Smooth muscle cell (in vitro differentiated cells): ENCODE results near the gene SLC9A9. TPM values are rescaled to one million over a fixed set of nuclear protein-coding genes. Genes with fewer than 3 reads are reported as not detected.

Experiments
- DNase-seq: peaks from one replicate; lab custom pipeline; 2025; ENCODE audit not compliant: unreplicated experiment; lab: John Stamatoyannopoulos, UW
- H2AFZ ChIP-seq: fragments of 200-600 bp; sonication (generic); 2 replicates; pipeline ENCODE4 v1.6.0; 2016; ENCODE audit warnings: antibody characterized with exemption, low read depth, mild to moderate bottlenecking
- H3F3A ChIP-seq: fragments of 200-600 bp; sonication (generic); 2 replicates; pipeline ENCODE4 v1.6.0; 2017; ENCODE audit warnings: antibody characterized with exemption, low read depth
- H3K27ac ChIP-seq: fragments of 200-600 bp; sonication (generic); 2 replicates; pipeline ENCODE4 v1.5.1; 2016; ENCODE audit warnings: low read depth, mild to moderate bottlenecking
- H3K27me3 ChIP-seq: fragments of 200-600 bp; sonication (generic); 2 replicates; pipeline ENCODE4 v1.6.1; 2016; ENCODE audit warnings: low read depth, mild to moderate bottlenecking
- H3K36me3 ChIP-seq: fragments of 200-600 bp; sonication (generic); 2 replicates; pipeline ENCODE4 v1.5.1; 2016; ENCODE audit warnings: low read depth
- H3K4me1 ChIP-seq: fragments of 200-600 bp; sonication (generic); 2 replicates; pipeline ENCODE4 v1.5.1; 2016; ENCODE audit warnings: low read depth
- H3K4me2 ChIP-seq: fragments of 200-600 bp; sonication (generic); 2 replicates; pipeline ENCODE4 v1.6.0; 2016; ENCODE audit warnings: mild to moderate bottlenecking
- H3K4me3 ChIP-seq: fragments of 200-600 bp; sonication (generic); 2 replicates; pipeline ENCODE4 v1.5.1; 2016; ENCODE audit warnings: mild to moderate bottlenecking
- H3K79me2 ChIP-seq: fragments of 200-600 bp; sonication (generic); 2 replicates; pipeline ENCODE4 v1.6.0; 2016; ENCODE audit warnings: low read depth, mild to moderate bottlenecking
- H3K9ac ChIP-seq: fragments of 200-600 bp; sonication (generic); 2 replicates; pipeline ENCODE4 v1.6.0; 2016; ENCODE audit warnings: low read depth
- H3K9me3 ChIP-seq: fragments of 200-600 bp; sonication (generic); replicated peaks from 2 replicates; pipeline ENCODE4 v1.5.1; 2016; ENCODE audit warnings: low read depth
- H4K20me1 ChIP-seq: fragments of 200-600 bp; sonication (generic); 2 replicates; pipeline ENCODE4 v1.6.0; 2016; ENCODE audit warnings: low read depth
- WGBS: methylation state at CpG from one replicate; pipeline ENCODE4 v1.1.7; 2016; ENCODE audit warnings: low lambda C conversion rate; 5-methylcytosine and 5-hydroxymethylcytosine counted together
- polyA plus RNA-seq: library from polyadenylated mRNA; unstranded; fragments of >200 nt; fragmentation: Nextera tagmentation; extraction: Ambion mirVana; gene quantifications from 2 replicates; pipeline ENCODE4 v1.2.1, GENCODE V29; 2016
- total RNA-seq: library from RNA; depleted of rRNA; stranded (reverse); fragments of >200 nt; gene quantifications from 2 replicates; pipeline ENCODE4 v1.2.3, GENCODE V29; 2014
- TF ChIP-seq, protein P1 (sequence below): fragments of 200-600 bp; sonication (generic); IDR thresholded peaks from 2 replicates; pipeline ENCODE4 v1.5.1; 2017; ENCODE audit warnings: borderline replicate concordance, mild to moderate bottlenecking, antibody characterized with exemption; ENCODE audit not compliant: insufficient read depth, poor library complexity, severe bottlenecking

SLC9A9 gene
- total and polyA plus RNA-seq, 2 experiments from 2014 or later, result 4.0 to 8.9 TPM

- Histone ChIP-seq H3K4me3 (no peak overlapping the region), H3K27me3 (no peaks in the 10 kb centered on the region), H3F3A (no peaks in the 10 kb centered on the region), H3K9me3 (no peaks in the 10 kb centered on the region), H2AFZ (no peak overlapping the region), H3K4me2 (no peak overlapping the region), H4K20me1 (no peaks in the 10 kb centered on the region), H3K27ac (no peak overlapping the region), H3K79me2 (no peaks in the 10 kb centered on the region), H3K9ac (no peak overlapping the region), H3K36me3 (no peaks in the 10 kb centered on the region), H3K4me1 (peaks cover 14% of the 10 kb centered on the region)
- DNase-seq, result no peak
- TF ChIP-seq, protein P1, sequence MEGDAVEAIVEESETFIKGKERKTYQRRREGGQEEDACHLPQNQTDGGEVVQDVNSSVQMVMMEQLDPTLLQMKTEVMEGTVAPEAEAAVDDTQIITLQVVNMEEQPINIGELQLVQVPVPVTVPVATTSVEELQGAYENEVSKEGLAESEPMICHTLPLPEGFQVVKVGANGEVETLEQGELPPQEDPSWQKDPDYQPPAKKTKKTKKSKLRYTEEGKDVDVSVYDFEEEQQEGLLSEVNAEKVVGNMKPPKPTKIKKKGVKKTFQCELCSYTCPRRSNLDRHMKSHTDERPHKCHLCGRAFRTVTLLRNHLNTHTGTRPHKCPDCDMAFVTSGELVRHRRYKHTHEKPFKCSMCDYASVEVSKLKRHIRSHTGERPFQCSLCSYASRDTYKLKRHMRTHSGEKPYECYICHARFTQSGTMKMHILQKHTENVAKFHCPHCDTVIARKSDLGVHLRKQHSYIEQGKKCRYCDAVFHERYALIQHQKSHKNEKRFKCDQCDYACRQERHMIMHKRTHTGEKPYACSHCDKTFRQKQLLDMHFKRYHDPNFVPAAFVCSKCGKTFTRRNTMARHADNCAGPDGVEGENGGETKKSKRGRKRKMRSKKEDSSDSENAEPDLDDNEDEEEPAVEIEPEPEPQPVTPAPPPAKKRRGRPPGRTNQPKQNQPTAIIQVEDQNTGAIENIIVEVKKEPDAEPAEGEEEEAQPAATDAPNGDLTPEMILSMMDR, result no peak
- 92% methylated on average over 1 of the region's 1 CpG for WGBS
These were observed 613.7 kb downstream of the SLC9A9 start for GRCh38 chr3:143234526-143234925.

- TF ChIP-seq, protein P1, result no peak
These were observed 615.3 kb downstream of the SLC9A9 start for GRCh38 chr3:143232981-143233380.

GRCh38 chr3:143228405-143228804 lies 619.9 kb downstream of the SLC9A9 start:
- no peak overlapping the region for H2AFZ ChIP-seq
- 94% methylated on average over 12 of the region's 12 CpGs for WGBS
- no peaks in the 10 kb centered on the region for H3K27me3 ChIP-seq
- H3F3A ChIP-seq, result peaks cover 4% of the 10 kb centered on the region
- H3K36me3 ChIP-seq, result no peaks in the 10 kb centered on the region
- H3K27ac ChIP-seq, result no peak overlapping the region
- DNase-seq, result no peak
- no peaks in the 10 kb centered on the region for H3K79me2 ChIP-seq
- no peak overlapping the region for H3K9ac ChIP-seq
- no peak overlapping the region for H3K4me2 ChIP-seq
- TF ChIP-seq, protein P1, result no peak
- H3K4me3 ChIP-seq, result no peak overlapping the region
- no peaks in the 10 kb centered on the region for H4K20me1 ChIP-seq
- H3K4me1 ChIP-seq, result no peaks in the 10 kb centered on the region
- no peaks in the 10 kb centered on the region for H3K9me3 ChIP-seq

More at GRCh38 chr3:143232981-143233380, 615.3 kb downstream of the SLC9A9 start:
- Histone ChIP-seq H3K9me3 (no peaks in the 10 kb centered on the region), H3K4me3 (no peak overlapping the region), H4K20me1 (no peaks in the 10 kb centered on the region), H3K79me2 (no peaks in the 10 kb centered on the region), H3K4me1 (peaks cover 14% of the 10 kb centered on the region), H3K27me3 (no peaks in the 10 kb centered on the region), H3K4me2 (no peak overlapping the region), H3F3A (no peaks in the 10 kb centered on the region), H2AFZ (no peak overlapping the region), H3K27ac (no peak overlapping the region), H3K36me3 (no peaks in the 10 kb centered on the region), H3K9ac (no peak overlapping the region)
- WGBS, result 100% methylated on average over 1 of the region's 1 CpG
- DNase-seq, result no peak

GRCh38 chr3:143226678-143227291 lies 621.5 kb downstream of the SLC9A9 start:
- Histone ChIP-seq H3K9ac (no peak overlapping the region), H3K4me3 (no peak overlapping the region), H3K36me3 (no peaks in the 10 kb centered on the region), H3K27ac (no peak overlapping the region), H3K27me3 (no peaks in the 10 kb centered on the region), H3K4me2 (no peak overlapping the region), H3K9me3 (no peaks in the 10 kb centered on the region), H4K20me1 (no peaks in the 10 kb centered on the region), H3K4me1 (peaks cover 12% of the 10 kb centered on the region), H2AFZ (no peak overlapping the region), H3K79me2 (no peaks in the 10 kb centered on the region), H3F3A (peaks cover 12% of the 10 kb centered on the region)
- TF ChIP-seq, protein P1, result no peak
- DNase-seq, result no peak
- 90% methylated on average over 10 of the region's 10 CpGs for WGBS
